Type B pancreatic cell (in vitro differentiated cells): ENCODE results near the gene KHDRBS2. TPM values are rescaled to one million over a fixed set of nuclear protein-coding genes. Genes with fewer than 3 reads are reported as not detected.

Source experiments
- DNase-seq: peaks from one replicate; pipeline ENCODE4 v3.0.0; 2021; ENCODE audit warnings: mixed read lengths; ENCODE audit not compliant: unreplicated experiment; ENCODE audit errors: extremely low spot score
- H3K27ac Mint-ChIP-seq: 2 replicates; pipeline ENCODE4 v1.8.0; 2021; ENCODE audit warnings: mild to moderate bottlenecking, mixed read lengths
- H3K27me3 Mint-ChIP-seq: 2 replicates; pipeline ENCODE4 v1.8.0; 2021; ENCODE audit warnings: mixed read lengths
- H3K36me3 Mint-ChIP-seq: 2 replicates; pipeline ENCODE4 v1.8.0; 2021; ENCODE audit warnings: mixed read lengths
- H3K4me1 Mint-ChIP-seq: one replicate; pipeline ENCODE4 v1.8.0; 2021; ENCODE audit warnings: mixed read lengths; ENCODE audit not compliant: unreplicated experiment
- H3K4me3 Mint-ChIP-seq: 2 replicates; pipeline ENCODE4 v1.8.0; 2021; ENCODE audit warnings: mild to moderate bottlenecking, mixed read lengths
- H3K9me3 Mint-ChIP-seq: 2 replicates; pipeline ENCODE4 v1.8.0; 2021; ENCODE audit warnings: mixed read lengths
- CTCF ChIP-seq: fragments of 200-600 bp; sonication (generic); conservative IDR thresholded peaks from 2 replicates; pipeline ENCODE4 v1.5.0; 2021; ENCODE audit warnings: antibody characterized with exemption, mild to moderate bottlenecking
- total RNA-seq: library from RNA; stranded (reverse); gene quantifications from 2 replicates; pipeline ENCODE4 v1.2.1, GENCODE V29; 2021; ENCODE audit warnings: low replicate concordance

KHDRBS2 gene
- total RNA-seq, 1 donor from 2014 or later = 3.5 TPM

- Mint-ChIP-seq H3K4me3 (no peak overlapping the region), H3K9me3 (no peaks in the 10 kb centered on the region), H3K4me1 (no peaks in the 10 kb centered on the region), H3K27me3 (no peaks in the 10 kb centered on the region), H3K36me3 (no peaks in the 10 kb centered on the region), H3K27ac (peak overlapping the region; percentile 48)
- no peak for TF ChIP-seq CTCF
- DNase-seq = no peak
Measured at GRCh38 chr6:62146954-62147853, 138.8 kb downstream of the KHDRBS2 start.

- Mint-ChIP-seq H3K4me3 (no peak overlapping the region), H3K36me3 (peaks cover 3% of the 10 kb centered on the region), H3K27me3 (no peaks in the 10 kb centered on the region), H3K27ac (no peak overlapping the region), H3K9me3 (peaks cover 6% of the 10 kb centered on the region), H3K4me1 (no peaks in the 10 kb centered on the region)
- no peak for DNase-seq
- no peak for TF ChIP-seq CTCF
Measured at GRCh38 chr6:62129127-62129526, 156.9 kb downstream of the KHDRBS2 start.

- H3K36me3 Mint-ChIP-seq = no peaks in the 10 kb centered on the region
- H3K27me3 Mint-ChIP-seq = no peaks in the 10 kb centered on the region
- no peak overlapping the region for H3K27ac Mint-ChIP-seq
- peaks cover 3% of the 10 kb centered on the region for H3K9me3 Mint-ChIP-seq
- H3K4me3 Mint-ChIP-seq = no peak overlapping the region
- TF ChIP-seq CTCF = no peak
- H3K4me1 Mint-ChIP-seq = no peaks in the 10 kb centered on the region
- no peak for DNase-seq
Measured at GRCh38 chr6:62119401-62119800, 166.6 kb downstream of the KHDRBS2 start.

GRCh38 chr6:62103186-62103859 lies 182.7 kb downstream of the KHDRBS2 start:
- no peak for DNase-seq
- no peak for TF ChIP-seq CTCF
- H3K4me3 Mint-ChIP-seq = no peak overlapping the region
- H3K9me3 Mint-ChIP-seq = no peaks in the 10 kb centered on the region
- H3K27me3 Mint-ChIP-seq = no peaks in the 10 kb centered on the region
- H3K27ac Mint-ChIP-seq = no peak overlapping the region
- no peaks in the 10 kb centered on the region for H3K36me3 Mint-ChIP-seq
- H3K4me1 Mint-ChIP-seq = no peaks in the 10 kb centered on the region

GRCh38 chr6:62102387-62102786 lies 183.6 kb downstream of the KHDRBS2 start:
- H3K27ac Mint-ChIP-seq = no peak overlapping the region
- H3K27me3 Mint-ChIP-seq = no peaks in the 10 kb centered on the region
- DNase-seq = no peak
- no peak for TF ChIP-seq CTCF
- H3K4me3 Mint-ChIP-seq = no peak overlapping the region
- no peaks in the 10 kb centered on the region for H3K36me3 Mint-ChIP-seq
- no peaks in the 10 kb centered on the region for H3K9me3 Mint-ChIP-seq
- no peaks in the 10 kb centered on the region for H3K4me1 Mint-ChIP-seq
